A549 (cell line): ENCODE measurements around the gene NGRN. TPM values are rescaled to one million over a fixed set of nuclear protein-coding genes. Genes with fewer than 3 reads are reported as not detected.

Experiments used
- ATAC-seq, 2 experiments: fragments of 200-7000 bp in 1 of 2; fragments of >200 bp in 1 of 2; cut with Nextera tagmentation in 1 of 2; cut with Tn5 transposase in 1 of 2; 3 replicates each; pipeline versions ENCODE4 v1.8.0 to v1.9.1; 2018 to 2020; ENCODE audit warnings: mild to moderate bottlenecking in 1 of 2, moderate library complexity in 1 of 2
- CTCF ChIA-PET: fragments of 300-600 bp; sonication (Branson Sonifier 250); formaldehyde crosslinking; extraction: SDS; loops from one replicate; lab custom pipeline; 2021; ENCODE audit warnings: antibody characterized with exemption, inconsistent platforms; lab: Yijun Ruan, JAX
- POLR2A ChIA-PET: fragments of 350-600 bp; formaldehyde crosslinking; extraction: SDS; loops from one replicate; lab custom pipeline; 2021; ENCODE audit warnings: antibody characterized with exemption, inconsistent platforms; lab: Yijun Ruan, JAX
- DNase-seq, 2 experiments: peaks; one replicate each; pipeline versions ENCODE4 v3.0.0 to v3.0.0-alpha.2; 2011 to 2016; ENCODE audit warnings: low read depth in 1 of 2, low spot score in 1 of 2
- FAIRE-seq: peaks from 2 replicates; lab custom pipeline; 2011; peaks lifted over from hg19 to GRCh38; lab: Jason Lieb, UNC
- H3K27ac ChIP-seq, 2 experiments: fragments of >200 bp; sonication (Bioruptor Twin); formaldehyde crosslinking; 3 replicates each; pipeline ENCODE4 v1.5.1; 2016 to 2017
- H3K4me1 ChIP-seq: fragments of >200 bp; sonication (Bioruptor Twin); formaldehyde crosslinking; 3 replicates; pipeline ENCODE4 v1.6.1; 2016
- H3K4me2 ChIP-seq: fragments of >200 bp; sonication (Bioruptor Twin); formaldehyde crosslinking; 3 replicates; pipeline ENCODE4 v1.6.1; 2016
- H3K4me3 ChIP-seq: fragments of >200 bp; sonication (Bioruptor Twin); formaldehyde crosslinking; 3 replicates; pipeline ENCODE4 v1.5.1; 2016
- H3K9me3 ChIP-seq: fragments of >200 bp; sonication (Bioruptor Twin); formaldehyde crosslinking; 3 replicates; pipeline ENCODE4 v1.6.1; 2016
- BCL3 ChIP-seq: fragments of >200 bp; sonication (Bioruptor Twin); formaldehyde crosslinking; IDR thresholded peaks from 3 replicates; pipeline ENCODE4 v1.6.1; 2016
- BHLHE40 ChIP-seq: IDR thresholded peaks from 2 replicates; pipeline ENCODE4 v1.6.1; 2012; ENCODE audit warnings: low read depth, low read length, inconsistent platforms
- CBX2 ChIP-seq: fragments of 200-600 bp; sonication (generic); IDR thresholded peaks from 2 replicates; pipeline ENCODE4 v1.6.1; 2016; ENCODE audit warnings: low read depth, mild to moderate bottlenecking, borderline replicate concordance
- CBX8 ChIP-seq: fragments of 200-600 bp; sonication (generic); IDR thresholded peaks from 2 replicates; pipeline ENCODE4 v1.6.1; 2016
- CEBPB ChIP-seq, 2 experiments: fragments of >200 bp in 1 of 2; sonication (Bioruptor Twin) in 1 of 2; formaldehyde crosslinking in 1 of 2; IDR thresholded peaks; 2 replicates each; pipeline ENCODE4 v1.6.1; 2012 to 2016
- CHD2 ChIP-seq: fragments of 150-350 bp; IDR thresholded peaks from 2 replicates; pipeline ENCODE4 v1.6.1; 2014; ENCODE audit warnings: low read length; ENCODE audit not compliant: partially characterized antibody
- E2F6 ChIP-seq: IDR thresholded peaks from 2 replicates; pipeline ENCODE4 v1.6.1; 2012; ENCODE audit warnings: low read depth, borderline replicate concordance
- EHMT2 ChIP-seq: fragments of 200-600 bp; sonication (generic); IDR thresholded peaks from 2 replicates; pipeline ENCODE4 v1.6.1; 2016; ENCODE audit warnings: antibody characterized with exemption, low read depth, mild to moderate bottlenecking, moderate library complexity
- HOXA7 ChIP-seq: fragments of 250-450 bp; sonication (Bioruptor Pico); IDR thresholded peaks from 2 replicates; pipeline ENCODE4 v1.5.0; 2020; ENCODE audit warnings: mild to moderate bottlenecking, moderate library complexity
- MAZ ChIP-seq: fragments of 150-350 bp; IDR thresholded peaks from 2 replicates; pipeline ENCODE4 v1.6.1; 2014; ENCODE audit warnings: antibody characterized with exemption, low read depth, low read length, borderline replicate concordance
- PHF8 ChIP-seq: fragments of 200-600 bp; sonication (generic); IDR thresholded peaks from 2 replicates; pipeline ENCODE4 v1.6.1; 2016; ENCODE audit warnings: low read depth, mild to moderate bottlenecking, antibody characterized with exemption, moderate library complexity, borderline replicate concordance
- RAD21 ChIP-seq, 2 experiments: fragments of >200 bp in 1 of 2; sonication (Bioruptor Twin) in 1 of 2; formaldehyde crosslinking in 1 of 2; IDR thresholded peaks in 1 of 2; conservative IDR thresholded peaks in 1 of 2; 2 replicates in 1 of 2; 3 replicates in 1 of 2; pipeline ENCODE4 v1.6.1; 2012 to 2018; ENCODE audit warnings: inconsistent platforms in 1 of 2
- RFX5 ChIP-seq: fragments of 450-650 bp; IDR thresholded peaks from 2 replicates; pipeline ENCODE4 v1.7.1; 2014; ENCODE audit warnings: antibody characterized with exemption, mild to moderate bottlenecking, moderate library complexity
- SMC3 ChIP-seq: fragments of >200 bp; sonication (Bioruptor Twin); formaldehyde crosslinking; IDR thresholded peaks from 3 replicates; pipeline ENCODE4 v1.6.1; 2018; ENCODE audit warnings: inconsistent platforms
- SREBF2 ChIP-seq: fragments of 450-650 bp; IDR thresholded peaks from 2 replicates; pipeline ENCODE4 v1.6.1; 2014; ENCODE audit warnings: mild to moderate bottlenecking, moderate library complexity
- USF2 ChIP-seq: fragments of 450-650 bp; IDR thresholded peaks from 2 replicates; pipeline ENCODE4 v1.6.1; 2014; ENCODE audit warnings: antibody characterized with exemption
- ZNF302 ChIP-seq: fragments of 250-450 bp; sonication (Bioruptor Pico); IDR thresholded peaks from 2 replicates; pipeline ENCODE4 v1.9.0; 2021; ENCODE audit warnings: inconsistent platforms, mild to moderate bottlenecking, moderate library complexity
- WGBS: methylation state at CpG from one replicate; pipeline ENCODE4 v1.1.6; 2017; ENCODE audit errors: missing lambda C conversion rate; 5-methylcytosine and 5-hydroxymethylcytosine counted together
- polyA plus RNA-seq, 4 experiments: library from polyadenylated mRNA; depleted of rRNA in 3 of 4; stranded (reverse); fragments of >200 nt; fragmentation: RNase III in 1 of 4; extraction: RNeasy Plus Mini Kit Qiagen cat#74134 plus additional on column Dnase treatment in 1 of 4; gene quantifications; 2 replicates in 3 of 4; 3 replicates in 1 of 4; pipeline ENCODE4 v1.2.3, GENCODE V29; 2011 to 2017
- TF ChIP-seq, protein P1 (sequence below): fragments of 150-350 bp; IDR thresholded peaks from 2 replicates; pipeline ENCODE4 v1.6.1; 2014; ENCODE audit warnings: low read depth, mild to moderate bottlenecking, low read length

NGRN gene
- polyA plus RNA-seq, 2 of the 4 experiments (the other 2 are of a cell fraction): 83.2 to 159 TPM

- TF ChIP-seq SMC3 (no peak), RAD21 (conservative IDR thresholded peaks at IDR 0.05 in 1 of 2, IDR thresholded peaks at IDR 0.05 in 1 of 2) (no peak), CBX8 (no peak)
- TF ChIP-seq, all 56 proteins: peak for 0
- FAIRE-seq (no peak), DNase-seq (no peak), ATAC-seq (no peak)
- no peak overlapping the region for H3K4me2 ChIP-seq
- peaks cover 13% of the 10 kb centered on the region for H3K4me1 ChIP-seq
- H3K9me3 ChIP-seq: no peaks in the 10 kb centered on the region
- H3K4me3 ChIP-seq: no peak overlapping the region
- no peak overlapping the region for H3K27ac ChIP-seq
- POLR2A ChIA-PET: no interaction called here
- CTCF ChIA-PET: interaction anchor here (0.8 to 36.4 kb wide), 6 partner anchors 12 to 465 kb away, joined by 3 to 732 read pairs (median 3); no protein-coding TSS in a partner anchor
- 92% methylated on average over 18 of the region's 18 CpGs for WGBS
These were observed 39.8 kb upstream of the NGRN start for GRCh38 chr15:90225504-90226234.

GRCh38 chr15:90227336-90227735 lies 38.1 kb upstream of the NGRN start:
- Histone ChIP-seq H3K4me2 (no peak overlapping the region), H3K27ac (no peak overlapping the region), H3K4me1 (peaks cover 14% of the 10 kb centered on the region), H3K9me3 (no peaks in the 10 kb centered on the region), H3K4me3 (no peak overlapping the region)
- ChIA-PET POLR2A (interaction anchor here (1.1 kb wide), 1 partner anchor 76 kb away, joined by 4 read pairs; no protein-coding TSS in a partner anchor), CTCF (interaction anchor here (1.0 to 36.4 kb wide), 5 partner anchors 13 to 329 kb away, joined by 3 to 732 read pairs (median 4); no protein-coding TSS in a partner anchor)
- ATAC-seq: no peak
- no peak for TF ChIP-seq CBX2
- no peak for TF ChIP-seq CEBPB (IDR thresholded peaks at IDR 0.05)
- TF ChIP-seq BHLHE40: no peak
- TF ChIP-seq BCL3: no peak
- no peak for TF ChIP-seq HOXA7 (CRISPR knock-in tag)
- no peak for TF ChIP-seq E2F6
- no peak for TF ChIP-seq USF2
- TF ChIP-seq, protein P1, sequence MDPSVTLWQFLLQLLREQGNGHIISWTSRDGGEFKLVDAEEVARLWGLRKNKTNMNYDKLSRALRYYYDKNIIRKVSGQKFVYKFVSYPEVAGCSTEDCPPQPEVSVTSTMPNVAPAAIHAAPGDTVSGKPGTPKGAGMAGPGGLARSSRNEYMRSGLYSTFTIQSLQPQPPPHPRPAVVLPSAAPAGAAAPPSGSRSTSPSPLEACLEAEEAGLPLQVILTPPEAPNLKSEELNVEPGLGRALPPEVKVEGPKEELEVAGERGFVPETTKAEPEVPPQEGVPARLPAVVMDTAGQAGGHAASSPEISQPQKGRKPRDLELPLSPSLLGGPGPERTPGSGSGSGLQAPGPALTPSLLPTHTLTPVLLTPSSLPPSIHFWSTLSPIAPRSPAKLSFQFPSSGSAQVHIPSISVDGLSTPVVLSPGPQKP: no peak
- TF ChIP-seq RFX5: no peak
- TF ChIP-seq ZNF302 (CRISPR knock-in tag): no peak
- no peak for TF ChIP-seq MAZ
- TF ChIP-seq PHF8: no peak
- no peak for TF ChIP-seq EHMT2
- no peak for TF ChIP-seq CHD2
- TF ChIP-seq SREBF2: no peak
- FAIRE-seq: no peak
- WGBS: 91% methylated on average over 7 of the region's 7 CpGs
- no peak for DNase-seq
